COLO668 (cell line): Measurements from ENCODE around the gene HLA-E.
"Not testable (repeated sequence)": the region's sequence is repeated elsewhere in the genome, so short reads cannot be mapped to it uniquely, and the experiment has no call there.

Experiments
- DNase-seq: peaks from one replicate; lab custom pipeline; 2025; ENCODE audit not compliant: unreplicated experiment; lab: John Stamatoyannopoulos, UW

Gene HLA-E

GRCh38 chr6:30489081-30490025, at the start of gene HLA-E:
HLA-E (plus strand) TSS chr6:30489509; CDS start chr6:30489532, 23 bp downstream.
- DNase-seq = peak; percentile 68

- no peak for DNase-seq
These were observed 48.1 kb upstream of the HLA-E start for GRCh38 chr6:30441171-30441570.

GRCh38 chr6:30443657-30444450, 45.5 kb upstream of the HLA-E start:
- DNase-seq = no peak

DNA sequence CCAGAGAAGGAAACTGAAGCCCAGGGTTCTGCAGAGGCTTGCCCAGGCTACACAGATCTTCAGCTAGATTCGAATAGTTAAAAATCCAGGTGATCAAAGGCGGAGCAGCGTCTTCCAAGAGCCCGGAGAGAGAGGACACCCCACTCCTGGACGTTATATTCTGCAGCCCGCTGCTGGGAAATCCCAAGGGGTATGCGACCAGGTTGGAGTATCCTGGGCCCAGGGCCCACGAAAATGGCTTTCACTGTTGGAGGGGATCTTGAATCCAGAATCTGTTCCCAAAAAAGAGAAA, 44.9 kb upstream of the HLA-E start:
- no peak for DNase-seq

GRCh38 chr6:30446259-30446658, 43.0 kb upstream of the HLA-E start:
- DNase-seq = no peak

- DNase-seq = no peak
These were observed 42.1 kb upstream of the HLA-E start for GRCh38 chr6:30447237-30447636.

DNA sequence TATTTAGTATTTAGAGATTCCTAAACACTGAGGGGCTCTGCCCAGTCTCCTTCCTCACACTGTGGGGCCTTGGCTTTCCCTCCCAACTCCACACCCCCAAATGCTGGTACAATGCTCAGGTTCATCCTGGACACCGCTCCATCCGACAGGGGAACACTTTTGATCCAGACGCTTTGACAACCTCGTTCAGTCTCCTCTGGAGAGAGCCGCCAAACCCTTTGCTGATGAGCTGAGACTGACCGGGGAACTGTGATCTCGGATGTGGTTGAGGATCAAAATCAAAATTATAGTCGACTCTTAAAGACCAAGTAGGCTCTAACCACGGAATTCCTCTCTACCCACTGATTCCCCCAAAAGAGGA, 38.8 kb upstream of the HLA-E start:
- no peak for DNase-seq

DNA sequence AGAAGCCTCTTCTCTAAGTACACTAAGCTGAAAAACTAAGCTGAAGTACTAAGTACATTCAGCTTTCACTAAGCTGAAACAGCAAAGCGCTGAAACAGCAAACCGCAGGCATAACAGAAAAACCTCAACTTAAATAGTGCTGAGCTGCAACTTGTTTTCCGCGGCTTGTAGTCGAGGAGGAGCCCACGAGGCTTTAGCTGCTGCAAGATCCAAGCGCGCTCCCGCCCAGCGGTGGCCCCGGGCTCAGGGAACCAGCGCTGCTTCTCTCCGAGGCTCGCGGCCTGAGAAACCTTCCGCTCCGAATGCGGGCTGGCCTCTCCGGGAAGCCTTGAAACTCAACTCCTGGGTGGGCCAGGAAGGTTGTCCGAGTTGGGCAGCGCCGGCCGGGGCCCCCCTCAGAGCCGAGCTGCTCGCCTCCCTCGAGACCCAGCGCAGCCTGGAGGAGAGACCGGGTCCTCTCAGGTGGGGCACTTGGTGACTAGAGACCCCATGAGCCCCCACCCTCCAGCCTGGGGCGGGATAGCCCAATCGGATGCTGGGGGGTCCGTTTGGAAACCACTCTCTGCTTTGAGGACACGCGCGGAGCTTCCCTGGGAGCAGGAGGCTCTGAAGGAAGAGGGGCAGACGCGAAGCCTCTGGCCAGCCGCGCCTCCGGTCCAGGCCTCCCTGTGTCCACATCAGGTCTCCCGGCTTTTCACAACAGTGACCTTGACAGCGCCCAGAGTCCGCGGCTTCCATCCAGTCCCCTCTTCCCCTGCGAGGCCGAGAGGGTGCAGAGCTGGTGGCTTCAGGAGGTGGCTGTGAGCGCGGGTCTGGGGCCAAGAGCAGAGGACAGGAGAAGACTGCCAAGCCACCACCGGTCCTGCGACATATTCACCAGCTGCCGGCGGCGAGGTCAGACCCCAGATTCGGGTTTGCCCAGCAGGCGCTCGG, 38.1 kb upstream of the HLA-E start:
- no peak for DNase-seq

GRCh38 chr6:30452736-30453507, 36.4 kb upstream of the HLA-E start:
- DNase-seq = no peak

DNA sequence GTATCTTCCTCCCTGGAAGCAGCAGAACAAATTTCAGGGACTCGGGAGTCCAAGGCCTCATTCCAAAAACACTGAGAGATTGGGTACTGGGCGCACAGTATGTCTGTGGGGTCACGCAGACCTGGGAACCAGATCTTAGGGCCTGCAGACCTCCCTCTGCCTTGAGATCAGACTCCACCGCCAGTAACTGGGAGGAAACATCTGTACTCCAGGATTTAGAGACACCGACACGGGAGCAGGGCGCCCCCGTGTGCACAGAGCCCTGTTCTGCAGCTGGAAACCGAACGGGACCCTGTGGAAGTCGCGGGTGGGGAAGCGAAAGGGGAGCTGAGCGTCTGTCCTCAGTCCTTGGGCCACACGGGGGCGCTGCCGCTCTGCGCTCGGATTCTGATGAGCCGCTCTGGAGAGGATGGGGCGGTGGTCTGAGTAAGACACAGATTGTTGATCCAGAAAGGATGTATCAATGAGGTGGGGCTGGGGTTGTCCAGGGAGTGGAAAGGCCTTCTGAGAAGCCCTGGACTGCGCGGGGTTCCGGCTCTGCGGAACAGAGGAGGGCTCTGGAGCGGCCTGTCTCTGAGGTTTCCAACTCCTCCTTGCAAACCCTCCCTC, 35.7 kb upstream of the HLA-E start:
- peak; percentile 60 for DNase-seq

GRCh38 chr6:30459145-30459544, 30.2 kb upstream of the HLA-E start:
- DNase-seq = no peak

GRCh38 chr6:30461055-30461454, 28.3 kb upstream of the HLA-E start:
- DNase-seq = no peak

DNA sequence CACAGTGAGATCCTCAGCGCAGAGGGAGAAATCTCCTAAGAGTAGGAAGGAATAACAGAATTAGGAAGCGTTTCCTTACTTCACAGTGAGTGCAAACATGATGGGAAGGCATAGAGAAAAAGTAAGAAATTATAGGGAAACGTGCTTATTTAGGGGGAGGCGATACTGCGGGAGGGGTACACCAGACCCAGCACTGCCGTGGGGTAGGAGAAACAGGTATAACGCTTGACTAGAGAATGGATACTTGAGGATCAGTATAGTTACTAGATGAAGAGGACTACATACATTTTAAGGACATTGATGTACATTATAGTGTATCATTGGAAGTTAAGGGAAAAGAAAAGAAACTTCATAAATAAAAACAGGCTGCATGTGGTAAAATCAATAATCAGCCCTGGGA, 26.8 kb upstream of the HLA-E start:
- no peak for DNase-seq

DNA sequence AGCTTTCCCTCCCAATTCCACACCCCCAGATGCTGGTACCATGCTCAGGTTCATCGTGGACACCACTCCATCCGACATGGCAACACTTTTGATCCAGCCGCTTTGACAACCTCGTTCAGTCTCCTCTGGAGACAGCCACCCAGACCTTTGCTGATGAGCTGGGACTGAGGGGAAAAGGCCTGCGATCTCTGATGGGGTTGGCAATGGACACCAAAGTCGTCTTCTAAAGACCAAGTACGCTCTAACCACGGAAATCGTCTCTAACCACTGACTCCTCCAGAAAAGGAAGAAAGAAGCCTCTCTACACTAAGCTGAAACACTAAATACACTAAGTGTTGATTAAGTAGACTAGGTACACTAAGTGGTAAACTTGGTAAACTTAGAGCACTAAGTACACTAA, 26.1 kb upstream of the HLA-E start:
- no peak for DNase-seq

DNA sequence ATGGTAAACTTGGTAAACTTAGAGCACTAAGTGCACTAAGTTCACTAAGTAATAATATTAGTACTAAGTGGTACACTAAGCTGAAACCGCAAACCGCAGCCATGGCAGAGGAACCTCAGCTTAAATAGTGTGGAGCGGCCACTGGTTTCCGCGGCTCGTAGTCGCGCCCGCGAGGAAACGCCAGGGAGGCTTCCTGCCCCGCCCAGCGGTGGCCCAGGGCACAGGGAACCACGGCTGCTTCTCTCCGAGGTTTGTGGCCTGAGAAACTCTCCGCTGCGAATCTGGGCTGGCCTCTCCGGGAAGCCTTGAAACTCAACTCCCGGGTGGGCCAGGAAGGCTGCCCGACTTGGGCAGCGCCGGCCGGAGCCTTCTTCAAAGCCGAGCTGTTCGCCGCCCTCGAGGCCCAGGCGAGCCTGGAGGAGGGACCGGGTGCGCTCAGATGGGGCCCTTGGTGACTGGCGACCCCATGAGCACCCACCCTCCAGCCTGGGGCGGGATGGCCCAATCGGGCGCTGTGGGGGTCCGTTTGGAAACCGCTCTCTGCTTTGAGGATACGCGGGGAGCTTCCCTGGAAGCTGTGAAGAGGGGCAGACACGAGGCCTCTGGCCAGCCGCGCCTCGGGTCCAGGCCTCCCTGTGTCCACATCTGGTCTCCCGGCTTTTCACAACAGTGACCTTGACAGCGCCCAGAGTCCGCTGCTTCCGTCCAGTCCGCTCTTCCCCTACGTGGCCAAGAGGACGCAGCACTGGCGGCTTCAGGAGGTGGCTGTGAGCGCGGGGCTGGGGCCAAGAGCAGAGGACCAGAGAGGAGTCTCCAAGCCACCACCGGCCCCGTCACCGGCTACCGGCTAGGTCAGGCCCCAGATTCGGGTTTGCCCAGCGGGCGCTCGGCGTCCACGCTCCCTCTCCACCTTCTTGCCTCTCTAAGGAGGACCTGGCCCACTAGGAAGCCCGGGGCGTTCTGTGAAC, 25.4 kb upstream of the HLA-E start:
- DNase-seq = peak; percentile 30

GRCh38 chr6:30465595-30466306, 23.6 kb upstream of the HLA-E start:
- DNase-seq = no peak

DNA sequence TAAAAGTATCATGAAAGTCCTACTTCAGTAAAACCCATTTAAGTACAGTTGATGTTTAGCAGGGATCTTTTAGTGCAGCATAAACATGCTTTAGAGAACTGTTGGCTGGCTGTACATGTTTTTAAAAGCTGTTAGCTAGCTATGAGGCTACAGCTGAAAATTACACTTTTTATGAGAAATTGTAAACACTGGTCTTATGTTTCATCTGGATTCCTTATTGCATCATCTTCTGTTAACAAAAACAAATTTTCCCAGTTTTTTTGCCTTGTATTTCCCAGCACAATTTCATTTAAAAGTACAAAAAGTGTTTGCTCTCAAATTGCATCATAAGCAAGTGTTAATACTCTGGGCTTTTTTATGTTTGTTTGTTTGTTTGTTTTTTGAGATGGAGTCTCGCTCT, 18.3 kb upstream of the HLA-E start:
- no peak for DNase-seq

DNA sequence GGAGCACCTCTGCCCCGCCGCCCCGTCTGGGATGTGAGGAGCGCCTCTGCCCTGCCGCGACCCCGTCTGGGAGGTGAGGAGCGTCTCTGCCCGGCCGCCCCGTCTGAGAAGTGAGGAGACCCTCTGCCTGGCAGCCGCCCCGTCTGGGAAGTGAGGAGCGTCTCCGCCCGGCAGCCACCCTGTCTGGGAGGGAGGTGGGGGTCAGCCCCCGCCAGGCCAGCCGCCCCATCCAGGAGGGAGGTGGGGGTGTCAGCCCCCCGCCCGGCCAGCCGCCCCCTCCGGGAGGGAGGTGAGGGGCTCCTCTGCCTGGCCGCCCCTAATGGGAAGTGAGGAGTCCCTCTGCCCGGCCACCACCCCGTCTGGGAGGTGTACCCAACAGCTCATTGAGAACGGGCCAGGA, 14.2 kb upstream of the HLA-E start:
- not testable (repeated sequence) for DNase-seq
